Measurements from ENCODE around the gene BBS12. TPM values are rescaled to one million over a fixed set of nuclear protein-coding genes. Genes with fewer than 3 reads are reported as not detected.

BBS12 gene
- total RNA-seq, 4 donors from 2014 or later = 1.5 to 5.5 (median 4.0) TPM

- no peak for TF ChIP-seq CTCF (IDR thresholded peaks at IDR 0.05; ENCODE audit: low read depth)
These were observed 33.3 kb downstream of the BBS12 start for GRCh38 chr4:122765692-122766352.

GRCh38 chr4:122766353-122766705, 33.8 kb downstream of the BBS12 start:
- TF ChIP-seq CTCF (IDR thresholded peaks at IDR 0.05; ENCODE audit: low read depth) = no peak

GRCh38 chr4:122766950-122767349, 34.4 kb downstream of the BBS12 start:
- no peak for TF ChIP-seq CTCF (IDR thresholded peaks at IDR 0.05; ENCODE audit: low read depth)

- TF ChIP-seq CTCF (IDR thresholded peaks at IDR 0.05; ENCODE audit: low read depth) = no peak
These were observed 39.2 kb downstream of the BBS12 start for GRCh38 chr4:122771724-122772123.

- no peak for TF ChIP-seq CTCF (IDR thresholded peaks at IDR 0.05; ENCODE audit: low read depth)
These were observed 39.8 kb downstream of the BBS12 start for GRCh38 chr4:122772311-122772710.

- TF ChIP-seq CTCF (IDR thresholded peaks at IDR 0.05; ENCODE audit: low read depth) = no peak
These were observed 40.5 kb downstream of the BBS12 start for GRCh38 chr4:122772986-122773385.

- TF ChIP-seq CTCF (IDR thresholded peaks at IDR 0.05; ENCODE audit: low read depth) = no peak
These were observed 42.5 kb downstream of the BBS12 start for GRCh38 chr4:122775039-122775438.

Data from subcutaneous adipose tissue (tissue), 4 donors.